OCI-LY3 (cell line): ENCODE measurements around the gene CD33.

Experiments
- CTCF ChIP-seq: fragments of 200-600, 300-600 bp; sonication (generic); IDR thresholded peaks from 2 replicates; pipeline ENCODE4 v1.5.1; 2014; ENCODE audit warnings: antibody characterized with exemption, low read length, low read depth
- EZH2phosphoT487 ChIP-seq: fragments of 200-600 bp; shearing (Covaris generic); IDR thresholded peaks from 2 replicates; pipeline ENCODE4 v1.6.1; 2018; ENCODE audit warnings: antibody characterized with exemption, mixed run types, low read depth

GRCh38 chr19:51247972-51248590 lies 23.2 kb downstream of the CD33 start:
- TF ChIP-seq CTCF: no peak
- no peak for TF ChIP-seq EZH2phosphoT487
